Measurements from ENCODE around the gene COL19A1. TPM values are rescaled to one million over a fixed set of nuclear protein-coding genes. Genes with fewer than 3 reads are reported as not detected.

The COL19A1 gene
- polyA plus RNA-seq, 4 donors: 0.09 to 5.2 TPM; not detected in 2

GRCh38 chr6:70176842-70177550 is 310.6 kb downstream of the COL19A1 start:
- no peak overlapping the region for H3K27ac ChIP-seq (ENCODE audit: low read depth in 1 of 3, low read length in 2 of 3)
- no peaks in the 10 kb centered on the region for H3K4me1 ChIP-seq (ENCODE audit: control insufficient read depth in 3 of 3, insufficient read depth in 2 of 3, low read depth in 1 of 3, low read length in 2 of 3)
- no peak overlapping the region for H3K4me3 ChIP-seq (ENCODE audit: low read depth in 1 of 3, low read length in 3 of 3)
- no peak for FAIRE-seq
- no peak for DNase-seq
- H3K36me3 ChIP-seq (ENCODE audit: control insufficient read depth in 3 of 3, insufficient read depth in 2 of 3, low read depth in 1 of 3, low read length in 3 of 3): no peaks in the 10 kb centered on the region
- H3K27me3 ChIP-seq (ENCODE audit: control insufficient read depth in 3 of 3, insufficient read depth in 3 of 3, low read length in 3 of 3): no peaks in the 10 kb centered on the region
- WGBS, 3 donors: 60 to 77% (median 65%) methylated on average over 3 of the region's 3 CpGs
- H3K9me3 ChIP-seq (ENCODE audit: control insufficient read depth in 2 of 2, insufficient read depth in 1 of 2, low read depth in 1 of 2, low read length in 1 of 2): peaks cover 0 to 6% of the 10 kb centered on the region in 2 donors

- H3K27me3 ChIP-seq (ENCODE audit: control insufficient read depth in 3 of 3, insufficient read depth in 3 of 3, low read length in 3 of 3): no peaks in the 10 kb centered on the region
- WGBS, 3 donors: 80 to 84% (median 83%) methylated on average over 2 of the region's 2 CpGs
- no peaks in the 10 kb centered on the region for H3K4me1 ChIP-seq (ENCODE audit: control insufficient read depth in 3 of 3, insufficient read depth in 2 of 3, low read depth in 1 of 3, low read length in 2 of 3)
- FAIRE-seq: no peak
- no peaks in the 10 kb centered on the region for H3K36me3 ChIP-seq (ENCODE audit: control insufficient read depth in 3 of 3, insufficient read depth in 2 of 3, low read depth in 1 of 3, low read length in 3 of 3)
- peaks cover 0 to 6% of the 10 kb centered on the region in 2 donors for H3K9me3 ChIP-seq (ENCODE audit: control insufficient read depth in 2 of 2, insufficient read depth in 1 of 2, low read depth in 1 of 2, low read length in 1 of 2)
- DNase-seq: no peak
- H3K27ac ChIP-seq (ENCODE audit: low read depth in 1 of 3, low read length in 2 of 3): no peak overlapping the region
- H3K4me3 ChIP-seq (ENCODE audit: low read depth in 1 of 3, low read length in 3 of 3): no peak overlapping the region
Measured at GRCh38 chr6:70180183-70180900, 314.0 kb downstream of the COL19A1 start.

GRCh38 chr6:70180901-70181599 is 314.7 kb downstream of the COL19A1 start:
- WGBS, 3 donors: 21 to 49% (median 24%) methylated on average over 1 of the region's 1 CpG
- H3K27me3 ChIP-seq (ENCODE audit: control insufficient read depth in 3 of 3, insufficient read depth in 3 of 3, low read length in 3 of 3): no peaks in the 10 kb centered on the region
- peaks cover 0 to 6% of the 10 kb centered on the region in 2 donors for H3K9me3 ChIP-seq (ENCODE audit: control insufficient read depth in 2 of 2, insufficient read depth in 1 of 2, low read depth in 1 of 2, low read length in 1 of 2)
- no peaks in the 10 kb centered on the region for H3K4me1 ChIP-seq (ENCODE audit: control insufficient read depth in 3 of 3, insufficient read depth in 2 of 3, low read depth in 1 of 3, low read length in 2 of 3)
- FAIRE-seq: no peak
- H3K36me3 ChIP-seq (ENCODE audit: control insufficient read depth in 3 of 3, insufficient read depth in 2 of 3, low read depth in 1 of 3, low read length in 3 of 3): no peaks in the 10 kb centered on the region
- H3K4me3 ChIP-seq (ENCODE audit: low read depth in 1 of 3, low read length in 3 of 3): no peak overlapping the region
- H3K27ac ChIP-seq (ENCODE audit: low read depth in 1 of 3, low read length in 2 of 3): no peak overlapping the region
- DNase-seq: no peak

GRCh38 chr6:70183538-70183937 is 317.2 kb downstream of the COL19A1 start:
- no peaks in the 10 kb centered on the region for H3K27me3 ChIP-seq (ENCODE audit: control insufficient read depth in 3 of 3, insufficient read depth in 3 of 3, low read length in 3 of 3)
- 49 to 65% (median 51%) methylated on average over 3 of the region's 3 CpGs for WGBS, 3 donors
- no peak overlapping the region for H3K4me3 ChIP-seq (ENCODE audit: low read depth in 1 of 3, low read length in 3 of 3)
- no peak overlapping the region for H3K27ac ChIP-seq (ENCODE audit: low read depth in 1 of 3, low read length in 2 of 3)
- no peaks in the 10 kb centered on the region for H3K36me3 ChIP-seq (ENCODE audit: control insufficient read depth in 3 of 3, insufficient read depth in 2 of 3, low read depth in 1 of 3, low read length in 3 of 3)
- peaks cover 0 to 6% of the 10 kb centered on the region in 2 donors for H3K9me3 ChIP-seq (ENCODE audit: control insufficient read depth in 2 of 2, insufficient read depth in 1 of 2, low read depth in 1 of 2, low read length in 1 of 2)
- FAIRE-seq (no peak), DNase-seq (no peak)
- no peaks in the 10 kb centered on the region for H3K4me1 ChIP-seq (ENCODE audit: control insufficient read depth in 3 of 3, insufficient read depth in 2 of 3, low read depth in 1 of 3, low read length in 2 of 3)

- 77 to 88% (median 78%) methylated on average over 3 of the region's 3 CpGs for WGBS, 3 donors
- no peaks in the 10 kb centered on the region for H3K4me1 ChIP-seq (ENCODE audit: control insufficient read depth in 3 of 3, insufficient read depth in 2 of 3, low read depth in 1 of 3, low read length in 2 of 3)
- no peaks in the 10 kb centered on the region for H3K27me3 ChIP-seq (ENCODE audit: control insufficient read depth in 3 of 3, insufficient read depth in 3 of 3, low read length in 3 of 3)
- FAIRE-seq: no peak
- DNase-seq: no peak
- no peaks in the 10 kb centered on the region for H3K36me3 ChIP-seq (ENCODE audit: control insufficient read depth in 3 of 3, insufficient read depth in 2 of 3, low read depth in 1 of 3, low read length in 3 of 3)
- no peak overlapping the region for H3K4me3 ChIP-seq (ENCODE audit: low read depth in 1 of 3, low read length in 3 of 3)
- no peak overlapping the region for H3K27ac ChIP-seq (ENCODE audit: low read depth in 1 of 3, low read length in 2 of 3)
- peaks cover 0 to 4% of the 10 kb centered on the region in 2 donors for H3K9me3 ChIP-seq (ENCODE audit: control insufficient read depth in 2 of 2, insufficient read depth in 1 of 2, low read depth in 1 of 2, low read length in 1 of 2)
Measured at GRCh38 chr6:70184723-70185122, 318.4 kb downstream of the COL19A1 start.

- FAIRE-seq (no peak), DNase-seq (no peak)
- Histone ChIP-seq H3K27me3 (ENCODE audit: control insufficient read depth in 3 of 3, insufficient read depth in 3 of 3, low read length in 3 of 3) (no peaks in the 10 kb centered on the region), H3K4me1 (ENCODE audit: control insufficient read depth in 3 of 3, insufficient read depth in 2 of 3, low read depth in 1 of 3, low read length in 2 of 3) (no peaks in the 10 kb centered on the region), H3K36me3 (ENCODE audit: control insufficient read depth in 3 of 3, insufficient read depth in 2 of 3, low read depth in 1 of 3, low read length in 3 of 3) (no peaks in the 10 kb centered on the region), H3K27ac (ENCODE audit: low read depth in 1 of 3, low read length in 2 of 3) (no peak overlapping the region), H3K9me3 (ENCODE audit: control insufficient read depth in 2 of 2, insufficient read depth in 1 of 2, low read depth in 1 of 2, low read length in 1 of 2) (no peaks in the 10 kb centered on the region), H3K4me3 (ENCODE audit: low read depth in 1 of 3, low read length in 3 of 3) (no peak overlapping the region)
- WGBS, 3 donors: 79 to 93% (median 82%) methylated on average over 1 of the region's 1 CpG
Measured at GRCh38 chr6:70186461-70186860, 320.1 kb downstream of the COL19A1 start.

GRCh38 chr6:70188202-70188601 is 321.8 kb downstream of the COL19A1 start:
- no peak overlapping the region for H3K4me3 ChIP-seq (ENCODE audit: low read depth in 1 of 3, low read length in 3 of 3)
- no peaks in the 10 kb centered on the region for H3K4me1 ChIP-seq (ENCODE audit: control insufficient read depth in 3 of 3, insufficient read depth in 2 of 3, low read depth in 1 of 3, low read length in 2 of 3)
- H3K27me3 ChIP-seq (ENCODE audit: control insufficient read depth in 3 of 3, insufficient read depth in 3 of 3, low read length in 3 of 3): no peaks in the 10 kb centered on the region
- DNase-seq: no peak
- H3K9me3 ChIP-seq (ENCODE audit: control insufficient read depth in 2 of 2, insufficient read depth in 1 of 2, low read depth in 1 of 2, low read length in 1 of 2): no peaks in the 10 kb centered on the region
- no peaks in the 10 kb centered on the region for H3K36me3 ChIP-seq (ENCODE audit: control insufficient read depth in 3 of 3, insufficient read depth in 2 of 3, low read depth in 1 of 3, low read length in 3 of 3)
- FAIRE-seq: no peak
- WGBS, 3 donors: 78 to 85% (median 83%) methylated on average over 6 of the region's 6 CpGs
- no peak overlapping the region for H3K27ac ChIP-seq (ENCODE audit: low read depth in 1 of 3, low read length in 2 of 3)

GRCh38 chr6:70194421-70194820 is 328.1 kb downstream of the COL19A1 start:
- H3K4me1 ChIP-seq (ENCODE audit: control insufficient read depth in 3 of 3, insufficient read depth in 2 of 3, low read depth in 1 of 3, low read length in 2 of 3): no peaks in the 10 kb centered on the region
- DNase-seq (no peak), FAIRE-seq (no peak)
- H3K9me3 ChIP-seq (ENCODE audit: control insufficient read depth in 2 of 2, insufficient read depth in 1 of 2, low read depth in 1 of 2, low read length in 1 of 2): no peaks in the 10 kb centered on the region
- H3K27me3 ChIP-seq (ENCODE audit: control insufficient read depth in 3 of 3, insufficient read depth in 3 of 3, low read length in 3 of 3): peaks cover 0 to 15% (median 0%) of the 10 kb centered on the region in 3 donors
- H3K4me3 ChIP-seq (ENCODE audit: low read depth in 1 of 3, low read length in 3 of 3): no peak overlapping the region
- H3K27ac ChIP-seq (ENCODE audit: low read depth in 1 of 3, low read length in 2 of 3): no peak overlapping the region
- no peaks in the 10 kb centered on the region for H3K36me3 ChIP-seq (ENCODE audit: control insufficient read depth in 3 of 3, insufficient read depth in 2 of 3, low read depth in 1 of 3, low read length in 3 of 3)
